Stimulated activated CD8-positive, alpha-beta memory T cell treated with anti-CD3 and anti-CD28 coated beads, Interleukin-15, amount 100 ng/mL, for 1 hour (primary cell): Measurements from ENCODE around the gene EPB41.
"Not testable (repeated sequence)": the region's sequence is repeated elsewhere in the genome, so short reads cannot be mapped to it uniquely, and the experiment has no call there.

ENCODE experiments used
- DNase-seq: peaks from one replicate; pipeline ENCODE4 v3.0.0-alpha.2; 2020; ENCODE audit warnings: low read depth

The EPB41 gene

GRCh38 chr1:29112705-29113412, 198.5 kb downstream of the EPB41 start:
- no peak for DNase-seq

GRCh38 chr1:29113413-29114117, 199.2 kb downstream of the EPB41 start:
- no peak for DNase-seq

- DNase-seq = no peak
Measured at GRCh38 chr1:29114654-29115053, 200.3 kb downstream of the EPB41 start.

- DNase-seq = no peak
Measured at GRCh38 chr1:29117381-29117780, 203.0 kb downstream of the EPB41 start.

GRCh38 chr1:29119121-29119929, 205.0 kb downstream of the EPB41 start:
- no peak for DNase-seq

- no peak for DNase-seq
Measured at GRCh38 chr1:29120367-29120766, 206.0 kb downstream of the EPB41 start.

GRCh38 chr1:29120947-29121485, 206.6 kb downstream of the EPB41 start:
- peak; percentile 34 for DNase-seq

- DNase-seq = no peak
Measured at GRCh38 chr1:29121516-29121935, 207.2 kb downstream of the EPB41 start.

- no peak for DNase-seq
Measured at GRCh38 chr1:29121936-29122681, 207.7 kb downstream of the EPB41 start.

- DNase-seq = no peak
Measured at GRCh38 chr1:29122682-29123052, 208.3 kb downstream of the EPB41 start.

- no peak for DNase-seq
Measured at GRCh38 chr1:29123053-29123886, 208.9 kb downstream of the EPB41 start.

- DNase-seq = no peak
Measured at GRCh38 chr1:29123887-29124365, 209.6 kb downstream of the EPB41 start, which contains the start of gene TMEM200B. TSS of gene TMEM200B (minus strand) at chr1:29123903. CDS start at chr1:29121828, 2,075 bp downstream.

GRCh38 chr1:29124366-29125236, 210.2 kb downstream of the EPB41 start:
- peak; percentile 39 for DNase-seq

GRCh38 chr1:29125237-29125641, 210.9 kb downstream of the EPB41 start:
- no peak for DNase-seq

- DNase-seq = no peak
Measured at GRCh38 chr1:29125788-29126187, 211.4 kb downstream of the EPB41 start.

GRCh38 chr1:29126198-29126597, 211.8 kb downstream of the EPB41 start:
- no peak for DNase-seq

GRCh38 chr1:29128739-29129138, 214.4 kb downstream of the EPB41 start:
- DNase-seq = no peak

- DNase-seq = no peak
Measured at GRCh38 chr1:29129916-29130315, 215.5 kb downstream of the EPB41 start.

GRCh38 chr1:29131056-29131455, 216.7 kb downstream of the EPB41 start:
- DNase-seq = not testable (repeated sequence)
